Chondrocyte (in vitro differentiated cells): ENCODE measurements around the gene DUSP14. TPM values are rescaled to one million over a fixed set of nuclear protein-coding genes. Genes with fewer than 3 reads are reported as not detected.

ENCODE experiments used
- DNase-seq: peaks from one replicate; pipeline ENCODE4 v3.0.0; 2021; ENCODE audit warnings: mixed read lengths, low spot score
- H3K27ac Mint-ChIP-seq: one replicate; pipeline ENCODE4 v1.8.0; 2021; ENCODE audit warnings: mild to moderate bottlenecking, moderate library complexity, mixed read lengths; ENCODE audit not compliant: unreplicated experiment
- H3K27me3 Mint-ChIP-seq: 2 replicates; pipeline ENCODE4 v1.8.0; 2021; ENCODE audit warnings: low read depth, mixed read lengths
- H3K36me3 Mint-ChIP-seq: 2 replicates; pipeline ENCODE4 v1.8.0; 2021; ENCODE audit warnings: low read depth, mixed read lengths
- H3K4me1 Mint-ChIP-seq: 2 replicates; pipeline ENCODE4 v1.8.0; 2021; ENCODE audit warnings: low read depth, mild to moderate bottlenecking, mixed read lengths
- H3K4me3 Mint-ChIP-seq: one replicate; pipeline ENCODE4 v1.8.0; 2021; ENCODE audit warnings: mild to moderate bottlenecking, moderate library complexity, mixed read lengths; ENCODE audit not compliant: unreplicated experiment
- H3K9me3 Mint-ChIP-seq: 2 replicates; pipeline ENCODE4 v1.8.0; 2021; ENCODE audit warnings: low read depth, mixed read lengths
- total RNA-seq: library from RNA; stranded (reverse); gene quantifications from 3 replicates; pipeline ENCODE4 v1.2.1, GENCODE V29; 2021
- TF ChIP-seq, protein P1 (sequence below): fragments of 200-600 bp; sonication (generic); IDR thresholded peaks from 2 replicates; pipeline ENCODE4 v1.5.0; 2021; ENCODE audit warnings: antibody characterized with exemption, mild to moderate bottlenecking, moderate library complexity

Gene DUSP14
- total RNA-seq, 1 donor from 2014 or later: 37.3 TPM

DNA sequence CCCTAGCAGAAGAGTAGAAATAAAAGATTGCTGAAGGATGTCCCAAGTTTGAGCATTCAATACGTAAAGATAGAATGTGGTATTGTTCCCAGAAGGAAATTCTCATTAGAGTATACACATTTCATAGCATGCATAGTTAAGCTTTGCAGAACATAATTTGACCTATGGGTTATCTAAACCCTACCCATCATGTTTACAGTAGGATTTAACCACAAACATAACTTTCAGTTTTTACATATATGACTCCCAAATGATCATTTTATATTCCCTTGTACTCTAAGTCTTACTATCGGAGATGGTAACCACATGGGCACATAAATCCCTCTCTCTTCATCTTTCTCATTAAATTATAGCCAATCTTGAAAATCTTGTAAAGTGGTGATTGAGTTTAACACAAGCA lies 68.6 kb downstream of the DUSP14 start:
- H3K36me3 Mint-ChIP-seq: peaks cover 21% of the 10 kb centered on the region
- no peaks in the 10 kb centered on the region for H3K9me3 Mint-ChIP-seq
- no peak for DNase-seq
- H3K4me3 Mint-ChIP-seq: no peak overlapping the region
- H3K27ac Mint-ChIP-seq: no peak overlapping the region
- no peaks in the 10 kb centered on the region for H3K27me3 Mint-ChIP-seq
- H3K4me1 Mint-ChIP-seq: no peaks in the 10 kb centered on the region
- TF ChIP-seq, protein P1, sequence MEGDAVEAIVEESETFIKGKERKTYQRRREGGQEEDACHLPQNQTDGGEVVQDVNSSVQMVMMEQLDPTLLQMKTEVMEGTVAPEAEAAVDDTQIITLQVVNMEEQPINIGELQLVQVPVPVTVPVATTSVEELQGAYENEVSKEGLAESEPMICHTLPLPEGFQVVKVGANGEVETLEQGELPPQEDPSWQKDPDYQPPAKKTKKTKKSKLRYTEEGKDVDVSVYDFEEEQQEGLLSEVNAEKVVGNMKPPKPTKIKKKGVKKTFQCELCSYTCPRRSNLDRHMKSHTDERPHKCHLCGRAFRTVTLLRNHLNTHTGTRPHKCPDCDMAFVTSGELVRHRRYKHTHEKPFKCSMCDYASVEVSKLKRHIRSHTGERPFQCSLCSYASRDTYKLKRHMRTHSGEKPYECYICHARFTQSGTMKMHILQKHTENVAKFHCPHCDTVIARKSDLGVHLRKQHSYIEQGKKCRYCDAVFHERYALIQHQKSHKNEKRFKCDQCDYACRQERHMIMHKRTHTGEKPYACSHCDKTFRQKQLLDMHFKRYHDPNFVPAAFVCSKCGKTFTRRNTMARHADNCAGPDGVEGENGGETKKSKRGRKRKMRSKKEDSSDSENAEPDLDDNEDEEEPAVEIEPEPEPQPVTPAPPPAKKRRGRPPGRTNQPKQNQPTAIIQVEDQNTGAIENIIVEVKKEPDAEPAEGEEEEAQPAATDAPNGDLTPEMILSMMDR: no peak

DNA sequence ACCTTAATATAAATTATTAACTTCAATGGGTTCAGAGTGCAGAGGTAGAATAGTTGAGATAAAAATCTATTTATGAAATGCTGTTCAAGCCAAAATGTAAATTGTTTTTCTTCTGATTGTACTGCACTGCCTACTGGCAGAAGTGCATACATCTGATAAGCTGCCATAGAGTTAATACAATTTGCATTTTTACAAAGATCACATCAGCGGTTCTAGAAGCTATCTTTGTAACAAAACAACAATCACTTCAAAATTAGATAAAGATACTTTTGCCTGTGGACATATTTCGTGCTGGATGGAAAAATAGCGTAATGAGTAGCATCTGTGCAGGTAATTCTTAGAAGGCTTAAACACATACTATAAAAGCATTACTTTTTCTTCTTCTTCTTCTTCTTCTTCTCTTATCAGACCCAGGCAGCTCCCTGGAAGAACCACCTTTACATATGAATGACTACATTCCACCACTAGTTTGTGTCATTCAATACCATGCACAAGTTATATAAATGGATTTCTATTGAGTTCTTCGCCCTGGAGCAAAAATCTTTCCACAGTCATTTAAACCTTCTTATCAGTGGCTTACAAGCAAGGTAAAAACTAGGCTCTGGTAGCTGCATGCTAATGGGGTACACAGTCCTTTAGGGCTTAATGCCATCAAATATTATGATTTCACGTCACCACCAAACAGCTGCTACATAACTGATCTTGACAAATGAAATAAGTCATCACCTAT lies 72.5 kb downstream of the DUSP14 start:
- peaks cover 2% of the 10 kb centered on the region for H3K4me1 Mint-ChIP-seq

More for the DNA sequence above, 72.5 kb downstream of the DUSP14 start:
- Mint-ChIP-seq H3K9me3 (no peaks in the 10 kb centered on the region), H3K27me3 (no peaks in the 10 kb centered on the region), H3K36me3 (peaks cover 31% of the 10 kb centered on the region), H3K27ac (no peak overlapping the region), H3K4me3 (no peak overlapping the region)
- DNase-seq: no peak
- TF ChIP-seq, protein P1: no peak

Other genes with a start within 250 kb of the DUSP14 start
- not detected in 3 replicates for gene C17orf78, start 113.9 kb upstream of the DUSP14 start, total RNA-seq
- 76.5 to 82.7 TPM (median 77.1 TPM) in 3 replicates for gene ACACA, start 83.1 kb upstream of the DUSP14 start, total RNA-seq
- gene TADA2A, start 83.0 kb upstream of the DUSP14 start, total RNA-seq: 15.1 to 17.0 TPM (median 16.9 TPM) in 3 replicates
- 35.1 to 48.7 TPM (median 35.6 TPM) in 3 replicates for gene SYNRG, start 119.5 kb downstream of the DUSP14 start, total RNA-seq
- gene DDX52, start 153.6 kb downstream of the DUSP14 start, total RNA-seq: 43.4 to 44.7 TPM (median 43.9 TPM) in 3 replicates